Common myeloid progenitor, CD34-positive (primary cell): ENCODE results near the gene NAMPT.
"Not testable (repeated sequence)": the region's sequence is repeated elsewhere in the genome, so short reads cannot be mapped to it uniquely, and the experiment has no call there.

Source experiments
- CTCF ChIA-PET: fragments of 350-600 bp; sonication (Branson Sonifier 250); formaldehyde crosslinking; loops from one replicate; lab custom pipeline; 2021; ENCODE audit warnings: antibody characterized with exemption; lab: Charles Lee
- POLR2A ChIA-PET: fragments of 350-600 bp; sonication (Branson Sonifier 250); formaldehyde crosslinking; loops from one replicate; lab custom pipeline; 2021; ENCODE audit warnings: antibody characterized with exemption; lab: Charles Lee
- DNase-seq, 3 donors: peaks; one replicate each; pipeline versions ENCODE4 v3.0.0 to v3.0.0-alpha.2; 2013
- H3K27ac ChIP-seq, 2 experiments: 1 replicate in 1 of 2; 2 replicates in 1 of 2; pipeline ENCODE4 v1.7.0; 2013; ENCODE audit warnings: inconsistent platforms in 2 of 2, low read length in 2 of 2, mild to moderate bottlenecking in 2 of 2, low read depth in 1 of 2, moderate library complexity in 1 of 2; ENCODE audit not compliant: severe bottlenecking in 2 of 2, insufficient read depth in 1 of 2, poor library complexity in 1 of 2
- H3K27me3 ChIP-seq, 5 experiments: replicated peaks in 2 of 5; 1 replicate in 3 of 5; 2 replicates in 2 of 5; pipeline versions ENCODE4 v1.6.1 to v1.7.0; 2013; ENCODE audit warnings: low read length in 4 of 5, mild to moderate bottlenecking in 2 of 5, moderate library complexity in 2 of 5, inconsistent platforms in 1 of 5; ENCODE audit not compliant: insufficient read depth in 5 of 5, control insufficient read depth in 4 of 5
- H3K36me3 ChIP-seq, 4 experiments: 1 replicate in 2 of 4; 2 replicates in 2 of 4; pipeline versions ENCODE4 v1.6.1 to v1.7.0; 2013; ENCODE audit warnings: low read length in 3 of 4, control low read depth in 1 of 4, mild to moderate bottlenecking in 1 of 4; ENCODE audit not compliant: control insufficient read depth in 4 of 4, insufficient read depth in 4 of 4
- H3K4me1 ChIP-seq, 4 experiments: 1 replicate in 3 of 4; 2 replicates in 1 of 4; pipeline versions ENCODE4 v1.6.1 to v1.7.1; 2013; ENCODE audit warnings: low read length in 3 of 4, mild to moderate bottlenecking in 3 of 4, control low read depth in 1 of 4, inconsistent platforms in 1 of 4, moderate library complexity in 1 of 4; ENCODE audit not compliant: control insufficient read depth in 4 of 4, insufficient read depth in 4 of 4; ENCODE audit errors: control extremely low read depth in 1 of 4
- H3K4me3 ChIP-seq, 7 experiments: 1 replicate in 4 of 7; 2 replicates in 3 of 7; pipeline versions ENCODE4 v1.5.1 to v1.7.0; 2013; ENCODE audit warnings: mild to moderate bottlenecking in 7 of 7, low read length in 6 of 7, moderate library complexity in 6 of 7, inconsistent platforms in 2 of 7, low read depth in 2 of 7, control low read depth in 1 of 7; ENCODE audit not compliant: insufficient read depth in 4 of 7, control insufficient read depth in 1 of 7; ENCODE audit errors: extremely low read depth in 1 of 7
- H3K9me3 ChIP-seq, 5 experiments: 1 replicate in 4 of 5; 2 replicates in 1 of 5; pipeline versions ENCODE4 v1.6.1 to v1.7.1; 2013; ENCODE audit warnings: low read length in 4 of 5, mild to moderate bottlenecking in 2 of 5, inconsistent platforms in 1 of 5, low read depth in 1 of 5, moderate library complexity in 1 of 5; ENCODE audit not compliant: control insufficient read depth in 4 of 5, insufficient read depth in 2 of 5; ENCODE audit errors: control extremely low read depth in 1 of 5
- WGBS: methylation state at CpG from one replicate; pipeline ENCODE4 v1.1.5; 2013; ENCODE audit not compliant: insufficient coverage; 5-methylcytosine and 5-hydroxymethylcytosine counted together

NAMPT gene

DNA sequence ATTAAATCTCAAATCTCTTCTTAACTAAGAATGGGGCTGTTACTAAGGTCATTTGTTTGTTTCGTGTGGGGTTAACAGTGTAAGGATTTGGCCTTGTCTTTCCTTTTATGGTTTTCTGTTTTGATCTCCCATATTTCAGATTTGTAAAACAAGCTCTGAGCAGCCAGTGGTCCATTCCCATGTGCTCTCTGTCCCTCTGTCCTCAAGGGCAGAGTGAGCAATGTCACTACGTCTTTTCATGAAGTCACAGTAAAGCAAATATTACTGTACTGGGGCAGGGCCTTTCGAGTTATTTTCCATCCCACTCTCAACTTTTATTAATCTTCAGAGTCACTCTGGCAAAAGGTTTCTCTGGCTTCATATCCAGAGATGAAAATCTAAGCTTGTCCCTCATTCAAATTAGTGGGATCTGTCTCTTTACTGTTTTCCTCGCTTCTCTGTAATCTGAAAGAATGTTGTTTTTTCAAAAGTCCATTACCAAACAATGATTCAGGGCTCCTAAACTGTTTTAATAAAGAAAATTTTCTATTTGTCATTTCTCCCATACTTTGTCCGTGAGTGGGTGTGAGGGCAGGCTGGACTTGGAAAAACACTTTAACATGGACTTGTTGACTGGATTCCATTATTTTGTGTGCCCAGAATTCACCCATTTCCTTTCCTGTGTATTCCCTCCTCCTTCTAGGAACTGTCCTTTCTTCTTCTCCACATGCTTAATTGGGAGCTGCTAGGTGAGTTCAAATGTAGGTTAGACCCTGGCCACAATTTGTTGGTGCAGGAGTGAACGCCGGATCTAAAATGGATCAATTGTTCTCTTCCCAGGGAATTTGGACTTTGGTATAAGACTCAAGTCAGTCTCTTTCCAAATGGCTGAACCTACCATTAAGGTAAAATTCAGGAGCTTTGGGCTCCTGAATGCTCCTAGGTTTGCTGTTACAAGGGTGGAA, 42.1 kb upstream of the NAMPT start:
- no peak overlapping the region for H3K27ac ChIP-seq
- no peaks in the 10 kb centered on the region for H3K4me1 ChIP-seq
- WGBS: 95% methylated on average over 4 of the region's 7 CpGs
- CTCF ChIA-PET: interaction anchor here (1.0 to 1.1 kb wide), 3 partner anchors 12 to 136 kb away, joined by 3 to 4 read pairs (median 3); no protein-coding TSS in a partner anchor
- no peak for DNase-seq
- POLR2A ChIA-PET: no interaction called here
- H3K4me3 ChIP-seq: no peak overlapping the region
- no peaks in the 10 kb centered on the region for H3K36me3 ChIP-seq
- H3K27me3 ChIP-seq: peaks cover 0 to 3% (median 0%) of the 10 kb centered on the region in 5 experiments
- H3K9me3 ChIP-seq: no peaks in the 10 kb centered on the region

DNA sequence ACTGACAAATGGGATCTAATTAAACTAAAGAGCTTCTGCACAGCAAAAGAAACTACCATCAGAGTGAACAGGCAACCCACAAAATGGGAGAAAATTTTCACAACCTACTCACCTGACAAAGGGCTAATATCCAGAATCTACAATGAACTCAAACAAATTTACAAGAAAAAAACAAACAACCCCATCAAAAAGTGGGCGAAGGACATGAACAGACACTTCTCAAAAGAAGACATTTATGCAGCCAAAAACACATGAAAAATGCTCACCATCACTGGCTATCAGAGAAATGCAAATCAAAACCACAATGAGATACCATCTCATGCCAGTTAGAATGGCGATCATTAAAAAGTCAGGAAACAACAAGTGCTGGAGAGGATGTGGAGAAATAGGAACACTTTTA, 39.7 kb upstream of the NAMPT start:
- H3K36me3 ChIP-seq, H3K4me3 ChIP-seq, H3K9me3 ChIP-seq, DNase-seq, H3K27me3 ChIP-seq, H3K27ac ChIP-seq, POLR2A ChIA-PET, H3K4me1 ChIP-seq, CTCF ChIA-PET: not testable (repeated sequence)
- WGBS: no CpG with 5 or more reads among the region's 2 CpGs

DNA sequence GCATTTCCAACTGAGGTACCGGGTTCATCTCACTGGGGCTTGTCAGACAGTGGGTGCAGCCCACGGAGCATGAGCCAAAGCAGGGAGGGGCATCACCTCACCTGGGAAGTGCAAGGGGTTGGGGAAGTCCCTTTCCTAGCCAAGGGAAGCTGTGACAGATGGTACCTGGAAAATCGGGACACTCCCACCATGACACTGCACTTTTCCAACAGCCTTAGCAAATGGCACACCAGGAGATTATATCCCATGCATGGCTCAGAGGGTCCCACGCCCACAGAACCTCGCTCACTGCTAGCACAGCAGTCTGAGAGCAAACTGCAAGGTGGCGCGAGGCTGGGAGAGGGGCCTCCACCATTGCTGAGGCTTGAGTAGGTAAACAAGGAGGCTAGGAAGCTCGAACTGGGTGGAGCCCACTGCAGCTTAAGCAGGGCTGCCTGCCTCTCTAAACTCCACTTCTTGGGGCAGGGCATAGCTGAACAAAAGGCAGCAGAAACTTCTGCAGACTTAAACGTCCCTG, 35.5 kb upstream of the NAMPT start:
- 89% methylated on average over 7 of the region's 9 CpGs for WGBS
- DNase-seq, H3K9me3 ChIP-seq, H3K36me3 ChIP-seq, H3K4me1 ChIP-seq, H3K27ac ChIP-seq, CTCF ChIA-PET, H3K27me3 ChIP-seq, H3K4me3 ChIP-seq, POLR2A ChIA-PET: not testable (repeated sequence)

DNA sequence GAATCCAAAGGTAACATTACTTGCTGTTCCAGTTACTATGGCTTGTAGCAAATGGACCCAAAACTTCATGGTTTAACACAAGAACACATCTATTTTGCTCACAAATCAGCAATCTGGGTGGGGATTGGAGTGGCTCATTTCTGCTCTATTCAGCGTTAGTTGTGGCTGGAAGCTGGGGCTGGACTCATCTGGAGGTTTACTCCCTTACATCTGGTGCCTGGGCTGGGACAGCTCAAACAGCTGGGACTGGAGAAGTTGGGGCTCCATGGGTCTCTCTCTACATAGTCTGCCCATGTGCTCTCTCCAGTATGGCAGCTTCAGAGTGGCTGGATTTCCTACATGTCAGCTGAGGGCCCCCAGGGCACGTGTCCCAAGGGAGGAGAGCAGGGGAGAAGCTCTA, 33.7 kb upstream of the NAMPT start:
- H3K4me1 ChIP-seq: peaks cover 0 to 11% (median 0%) of the 10 kb centered on the region in 4 experiments
- CTCF ChIA-PET: no interaction called here
- H3K27ac ChIP-seq: no peak overlapping the region
- H3K4me3 ChIP-seq: no peak overlapping the region
- 92% methylated on average over 2 of the region's 2 CpGs for WGBS
- H3K36me3 ChIP-seq: no peaks in the 10 kb centered on the region
- H3K27me3 ChIP-seq: no peaks in the 10 kb centered on the region
- POLR2A ChIA-PET: no interaction called here
- H3K9me3 ChIP-seq: peaks cover 0 to 5% (median 4%) of the 10 kb centered on the region in 5 experiments
- no peak for DNase-seq

DNA sequence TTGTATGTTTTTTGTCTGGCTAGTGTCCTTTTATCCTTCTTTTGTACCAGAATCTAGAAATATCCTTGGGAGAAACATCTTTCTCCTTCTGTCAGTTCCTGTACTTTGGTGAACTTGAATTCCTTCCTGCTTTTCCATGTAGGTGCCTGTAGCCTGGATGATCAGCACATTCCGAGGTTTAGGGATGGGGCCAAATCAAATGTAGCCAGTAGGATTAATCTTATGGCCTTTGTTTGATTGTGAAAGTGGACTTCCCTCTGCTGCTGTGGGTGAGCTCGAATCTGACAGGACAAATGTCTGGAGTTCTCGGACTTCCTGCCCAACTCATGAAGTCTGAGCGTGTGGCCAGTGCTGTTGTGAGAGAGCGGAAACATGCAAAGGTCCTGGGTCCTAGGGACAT, 33.2 kb upstream of the NAMPT start:
- 99% methylated on average over 5 of the region's 5 CpGs for WGBS
- H3K9me3 ChIP-seq: peaks cover 0 to 6% (median 4%) of the 10 kb centered on the region in 5 experiments
- CTCF ChIA-PET: no interaction called here
- peaks cover 0 to 14% (median 0%) of the 10 kb centered on the region in 4 experiments for H3K4me1 ChIP-seq
- H3K27ac ChIP-seq: no peak overlapping the region
- H3K4me3 ChIP-seq: no peak overlapping the region
- POLR2A ChIA-PET: no interaction called here
- no peak for DNase-seq
- H3K27me3 ChIP-seq: no peaks in the 10 kb centered on the region
- H3K36me3 ChIP-seq: no peaks in the 10 kb centered on the region

DNA sequence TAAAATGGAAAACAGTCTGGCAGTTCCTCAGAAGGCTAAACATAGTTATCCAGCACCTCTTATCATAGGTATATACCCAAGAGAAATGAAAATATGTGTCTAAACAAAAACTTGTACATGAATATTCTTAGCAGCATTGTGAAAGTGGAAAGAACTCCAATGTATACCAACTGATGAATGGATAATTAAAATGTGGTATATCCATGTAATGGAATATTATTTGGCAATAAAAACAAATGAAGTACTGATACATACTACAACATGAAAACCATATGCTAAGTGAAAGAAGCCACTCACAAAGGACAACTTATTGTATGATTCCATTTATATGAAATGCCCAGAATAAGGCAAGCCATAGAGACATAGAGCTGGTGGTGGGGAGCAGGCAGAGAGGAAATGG, 32.2 kb upstream of the NAMPT start:
- no peak for DNase-seq
- POLR2A ChIA-PET: no interaction called here
- no peak overlapping the region for H3K4me3 ChIP-seq
- peaks cover 0 to 14% (median 0%) of the 10 kb centered on the region in 4 experiments for H3K4me1 ChIP-seq
- CTCF ChIA-PET: no interaction called here
- H3K27ac ChIP-seq: no peak overlapping the region
- no peaks in the 10 kb centered on the region for H3K36me3 ChIP-seq
- H3K9me3 ChIP-seq: peaks cover 0 to 6% (median 5%) of the 10 kb centered on the region in 5 experiments
- H3K27me3 ChIP-seq: no peaks in the 10 kb centered on the region

DNA sequence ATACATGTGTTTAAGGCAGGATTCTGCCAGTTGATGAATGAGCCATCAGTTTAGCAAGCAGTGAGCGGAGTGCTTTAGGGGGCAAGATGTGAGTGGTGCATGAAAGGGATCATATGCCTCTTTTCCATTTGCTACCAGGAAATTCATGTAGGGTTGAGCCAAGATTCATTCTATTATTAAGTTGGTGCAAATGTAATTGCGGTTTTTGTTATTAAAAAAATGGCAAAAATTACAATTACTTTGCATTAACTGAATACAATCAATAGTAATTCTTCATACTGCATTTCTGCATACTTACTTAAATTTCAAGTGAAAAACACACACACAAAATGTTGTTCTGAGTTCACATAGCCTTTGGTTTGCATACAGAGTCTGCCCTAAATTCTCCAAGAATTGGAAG, 30.1 kb upstream of the NAMPT start:
- Histone ChIP-seq H3K27me3 (no peaks in the 10 kb centered on the region), H3K4me3 (no peak overlapping the region), H3K27ac (no peak overlapping the region), H3K9me3 (peaks cover 0 to 6% (median 2%) of the 10 kb centered on the region in 5 experiments), H3K36me3 (no peaks in the 10 kb centered on the region), H3K4me1 (peaks cover 0 to 14% (median 0%) of the 10 kb centered on the region in 4 experiments)
- no peak for DNase-seq
- ChIA-PET POLR2A (no interaction called here), CTCF (interaction anchor here (1.5 kb wide), 1 partner anchor 11 kb away, joined by 3 read pairs; no protein-coding TSS in a partner anchor)
- WGBS: 100% methylated on average over 1 of the region's 2 CpGs
